GM10248 (cell line): Measurements from ENCODE around the gene DOC2B.

Experiments used
- CTCF ChIA-PET: fragments of 300-600 bp; sonication (Branson Sonifier 250); formaldehyde crosslinking; extraction: SDS; loops from one replicate; lab custom pipeline; 2021; ENCODE audit warnings: antibody characterized with exemption; lab: Yijun Ruan, JAX
- POLR2A ChIA-PET: fragments of 350-650 bp; sonication (Branson Sonifier 250); formaldehyde crosslinking; extraction: SDS; loops from one replicate; lab custom pipeline; 2020; ENCODE audit warnings: antibody characterized with exemption; lab: Yijun Ruan, JAX
- DNase-seq: peaks from one replicate; pipeline ENCODE4 v3.0.0; 2012; ENCODE audit errors: extremely low spot score
- CTCF ChIP-seq: IDR thresholded peaks from 2 replicates; pipeline ENCODE4 v1.5.1; 2012; ENCODE audit warnings: mild to moderate bottlenecking, low read depth; ENCODE audit errors: extremely low read depth, missing control alignments, control extremely low read depth

Gene DOC2B

GRCh38 chr17:179066-179432 is 2.4 kb downstream of the DOC2B start:
- no peak for TF ChIP-seq CTCF
- DNase-seq: no peak
- POLR2A ChIA-PET: no interaction called here
- CTCF ChIA-PET: interaction anchor here (1.4 kb wide), 1 partner anchor 14 kb away, joined by 3 read pairs; no protein-coding TSS in a partner anchor

GRCh38 chr17:178292-179065 is 3.0 kb downstream of the DOC2B start:
- DNase-seq: no peak
- no peak for TF ChIP-seq CTCF
- POLR2A ChIA-PET: no interaction called here
- CTCF ChIA-PET: interaction anchor here (1.4 kb wide), 1 partner anchor 14 kb away, joined by 3 read pairs; no protein-coding TSS in a partner anchor

- no peak for TF ChIP-seq CTCF
- no peak for DNase-seq
- CTCF ChIA-PET: no interaction called here
- POLR2A ChIA-PET: no interaction called here
Observed at GRCh38 chr17:177762-178161, 3.7 kb downstream of the DOC2B start.

GRCh38 chr17:177155-177554 is 4.3 kb downstream of the DOC2B start:
- no peak for DNase-seq
- ChIA-PET POLR2A (no interaction called here), CTCF (interaction anchor here (1.2 kb wide), 1 partner anchor 820 kb away, joined by 3 read pairs; the partner anchor contains the start of gene TIMM22)
- no peak for TF ChIP-seq CTCF

GRCh38 chr17:173166-173911 is 8.1 kb downstream of the DOC2B start:
- no peak for DNase-seq
- TF ChIP-seq CTCF: no peak
- CTCF ChIA-PET: no interaction called here
- POLR2A ChIA-PET: no interaction called here

GRCh38 chr17:172401-172800 is 9.0 kb downstream of the DOC2B start:
- ChIA-PET POLR2A (no interaction called here), CTCF (no interaction called here)
- no peak for TF ChIP-seq CTCF
- no peak for DNase-seq
